ENCODE results near the gene RASSF9.
A peak's percentile ranks its signal among the peaks of the same experiment; 100 is the strongest.

RASSF9 gene

DNA sequence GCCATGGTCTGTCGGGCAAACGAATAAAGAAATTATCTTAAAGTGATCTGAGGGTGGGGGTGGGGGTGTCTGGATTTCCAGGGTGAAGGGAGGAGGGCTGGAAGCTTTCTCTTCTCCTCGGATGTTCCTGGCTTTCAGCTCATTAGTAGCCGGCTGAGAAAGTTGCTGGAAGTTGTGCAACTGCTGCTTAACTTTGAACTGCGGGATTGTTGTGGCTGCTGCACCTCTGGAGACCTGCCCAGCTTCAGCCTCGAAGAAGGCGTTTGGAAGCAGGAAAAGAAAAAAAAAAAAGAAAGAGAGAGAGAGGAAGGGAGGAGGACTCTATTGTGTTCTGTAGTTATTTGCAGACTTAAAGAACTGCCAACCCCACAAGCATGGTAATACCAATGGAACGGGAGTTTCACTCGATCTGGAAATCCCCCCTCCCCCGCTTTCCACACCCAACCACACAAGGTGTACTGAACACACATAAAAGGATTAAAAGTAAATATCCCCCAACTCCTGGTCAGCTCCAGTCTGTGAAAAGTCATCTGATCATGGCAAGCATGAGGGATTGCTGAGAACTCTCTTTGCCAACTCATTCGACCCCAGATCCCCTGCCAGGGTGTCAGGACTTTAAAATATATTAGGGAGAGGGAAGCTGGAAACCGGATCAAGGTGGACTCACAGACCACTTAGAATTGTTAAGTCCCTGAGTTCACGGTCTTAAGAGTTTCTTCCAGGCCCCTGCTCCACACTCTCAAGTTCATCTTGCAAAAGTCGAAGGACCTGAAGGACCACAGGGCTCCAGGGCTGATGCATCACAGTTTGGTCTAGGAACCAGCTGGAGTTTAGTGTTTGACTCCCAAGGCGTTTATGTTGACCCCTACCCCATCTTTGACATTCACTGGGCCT, at the start of gene RASSF9:
Gene RASSF9, minus strand, starts transcription at position 213 of the 894 bp plus-strand sequence. Its CDS starts 208 bp downstream, at position 5.
- no peak for DNase-seq (ENCODE audit: low spot score)

DNA sequence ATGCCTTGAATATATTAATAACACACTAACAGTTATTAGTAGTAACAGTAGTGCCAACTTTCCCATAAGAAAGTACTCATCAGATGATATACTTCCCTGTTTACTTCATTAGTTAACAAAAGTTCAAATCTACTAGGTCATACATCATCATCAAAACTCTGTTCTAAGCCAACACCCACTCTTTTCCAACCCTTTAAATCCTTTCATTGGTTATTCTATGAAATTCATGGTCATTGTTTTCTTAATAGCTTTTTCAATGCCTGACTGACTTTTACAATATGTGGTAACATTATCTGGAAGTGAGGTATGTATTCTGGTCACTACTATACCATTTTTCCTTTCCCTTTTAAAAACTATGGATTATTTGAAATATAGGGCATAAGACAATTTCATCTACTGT, 47.6 kb upstream of the RASSF9 start:
- DNase-seq (ENCODE audit: low spot score): no peak

DNA sequence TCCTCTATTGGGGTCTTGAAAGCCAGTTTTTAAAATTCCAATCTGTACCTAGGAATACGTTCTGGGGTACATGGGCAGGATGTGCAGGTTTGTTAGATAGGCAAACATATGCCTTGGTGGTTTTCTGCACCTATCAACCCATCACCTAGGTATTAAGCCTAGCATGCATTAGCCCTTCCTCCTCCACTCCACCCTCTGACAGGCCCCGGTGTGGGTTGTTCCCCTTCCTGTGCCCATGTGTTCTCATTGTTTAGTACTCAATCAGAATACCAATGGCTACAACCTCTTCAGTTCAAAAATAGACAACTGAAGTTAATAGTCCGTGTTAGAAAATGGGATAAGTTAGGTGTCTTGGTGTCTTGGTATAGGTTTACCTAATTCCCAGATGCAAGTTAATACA, 41.2 kb upstream of the RASSF9 start:
- no peak for DNase-seq (ENCODE audit: low spot score)

DNA sequence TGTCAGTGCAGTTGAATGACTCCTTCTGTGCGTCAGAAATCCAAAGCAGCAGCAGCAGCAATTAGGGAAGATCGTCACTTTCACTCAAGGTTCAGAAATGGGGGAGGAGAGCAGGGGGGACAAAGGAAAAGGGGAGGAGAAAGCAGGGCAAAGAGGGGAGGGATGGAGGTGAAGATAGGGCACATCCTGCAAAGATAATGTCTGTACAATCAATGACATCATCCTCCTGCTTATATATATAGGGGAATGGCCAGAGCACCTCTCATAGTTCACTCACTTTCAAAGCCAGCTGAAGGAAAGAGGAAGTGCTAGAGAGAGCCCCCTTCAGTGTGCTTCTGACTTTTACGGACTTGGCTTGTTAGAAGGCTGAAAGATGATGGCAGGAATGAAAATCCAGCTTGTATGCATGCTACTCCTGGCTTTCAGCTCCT, 37.8 kb upstream of the RASSF9 start, which contains the start of gene NTS:
Gene NTS, plus strand, starts transcription at position 265 of the 431 bp plus-strand sequence. Its CDS starts 109 bp downstream, at position 374.
- DNase-seq (ENCODE audit: low spot score): no peak

DNA sequence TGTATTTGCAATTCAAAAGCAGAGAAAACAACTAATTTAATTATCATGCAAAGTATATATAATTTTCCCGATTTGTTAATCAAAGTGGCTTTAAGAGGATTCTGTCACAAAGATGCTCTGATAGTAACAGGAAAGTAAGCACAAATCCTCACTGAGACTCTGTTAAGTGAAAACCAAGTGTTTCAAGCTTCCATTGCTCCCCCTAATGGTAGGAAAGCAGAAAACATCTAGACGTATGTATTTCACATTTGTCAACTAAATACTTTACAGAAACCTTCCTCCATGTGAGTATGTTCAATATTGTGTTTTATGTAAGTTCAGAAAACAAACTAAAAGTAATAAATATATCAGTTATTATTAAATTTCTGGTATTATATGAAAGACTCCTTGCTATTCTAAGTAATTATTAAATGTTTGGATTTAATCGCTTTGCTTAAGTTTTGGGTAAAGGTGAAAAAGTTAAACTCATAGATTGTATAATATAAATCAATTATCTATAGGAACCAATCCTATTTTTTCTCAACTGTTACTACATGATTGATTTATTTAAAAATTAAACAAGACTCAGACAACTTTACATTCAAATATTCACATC, 36.4 kb upstream of the RASSF9 start:
- DNase-seq (ENCODE audit: low spot score): peak; percentile 31

DNA sequence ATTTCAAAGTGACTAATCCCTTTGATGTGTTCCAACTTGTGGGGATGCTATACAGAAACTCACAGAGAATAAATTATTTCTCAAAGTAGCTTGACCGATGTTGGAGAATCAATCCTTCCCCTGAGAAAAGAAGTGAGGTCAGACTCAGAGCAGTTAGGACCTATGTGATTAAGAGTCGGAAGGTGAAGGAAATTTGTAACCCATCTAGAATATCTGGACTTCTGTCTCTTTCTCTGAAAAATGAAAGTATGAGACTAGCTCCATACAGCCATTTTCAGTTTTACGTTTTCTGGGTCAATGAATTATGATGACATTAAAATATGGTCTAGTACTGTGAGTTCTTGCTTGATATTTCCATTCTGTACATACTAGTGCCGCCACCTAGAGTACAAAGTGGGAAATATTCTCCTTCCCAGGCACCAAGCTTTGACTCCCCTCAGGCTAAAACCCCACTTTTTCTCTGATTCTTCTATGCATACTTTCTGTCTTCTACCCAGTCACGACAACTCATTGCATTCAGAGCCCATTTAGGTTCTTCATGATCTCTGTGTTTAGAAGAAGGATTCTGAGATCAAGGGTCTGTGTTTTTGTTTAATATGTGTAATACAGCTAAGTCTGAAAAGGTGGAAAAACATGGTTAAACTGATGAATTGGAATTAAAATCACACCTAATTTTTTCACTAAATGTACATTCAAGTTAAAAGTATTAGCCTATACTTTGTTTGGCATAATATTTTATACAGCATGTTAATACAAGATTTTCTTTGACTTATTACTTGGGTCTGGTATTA, 31.0 kb upstream of the RASSF9 start:
- no peak for DNase-seq (ENCODE audit: low spot score)

DNA sequence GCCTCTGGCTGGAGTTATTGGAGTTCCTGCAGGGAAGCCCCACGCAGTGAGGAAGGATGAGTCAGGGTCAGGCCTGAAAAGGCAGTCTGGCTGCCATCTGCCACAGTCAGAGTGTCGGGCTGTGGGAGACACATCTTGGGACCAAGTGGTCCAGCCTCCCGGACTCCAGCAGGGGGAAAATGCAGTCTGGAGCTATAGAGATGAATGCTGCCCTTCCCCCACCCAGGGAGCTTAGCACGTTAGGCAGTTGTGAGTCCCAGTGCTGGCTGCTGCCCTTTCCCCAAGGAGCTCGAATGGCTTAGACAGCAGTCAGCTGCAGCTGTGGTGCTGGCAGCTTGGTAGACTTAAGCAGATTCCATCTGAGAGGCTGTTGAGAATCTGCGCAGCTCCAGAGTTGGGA, 29.7 kb upstream of the RASSF9 start:
- no peak for DNase-seq (ENCODE audit: low spot score)

DNA sequence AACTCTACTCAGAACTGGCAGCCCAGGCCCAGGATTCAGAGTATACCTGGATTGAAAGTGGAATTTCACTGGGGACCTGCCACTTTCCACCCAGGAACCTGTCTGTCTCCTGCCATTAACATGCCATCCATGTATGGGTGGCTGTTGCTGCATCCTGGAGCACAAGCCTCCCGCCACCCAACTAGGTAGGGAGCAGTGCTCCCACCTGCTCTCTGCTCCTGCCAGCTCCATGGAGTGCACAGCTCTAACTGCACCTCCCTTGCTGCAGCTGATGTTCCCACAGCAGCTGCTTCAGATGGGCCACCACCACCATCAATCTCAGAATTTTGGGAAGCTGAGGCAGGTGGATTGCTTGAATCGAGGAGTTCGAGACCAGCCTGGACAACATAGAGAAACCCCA, 20.8 kb upstream of the RASSF9 start:
- no peak for DNase-seq (ENCODE audit: low spot score)

DNA sequence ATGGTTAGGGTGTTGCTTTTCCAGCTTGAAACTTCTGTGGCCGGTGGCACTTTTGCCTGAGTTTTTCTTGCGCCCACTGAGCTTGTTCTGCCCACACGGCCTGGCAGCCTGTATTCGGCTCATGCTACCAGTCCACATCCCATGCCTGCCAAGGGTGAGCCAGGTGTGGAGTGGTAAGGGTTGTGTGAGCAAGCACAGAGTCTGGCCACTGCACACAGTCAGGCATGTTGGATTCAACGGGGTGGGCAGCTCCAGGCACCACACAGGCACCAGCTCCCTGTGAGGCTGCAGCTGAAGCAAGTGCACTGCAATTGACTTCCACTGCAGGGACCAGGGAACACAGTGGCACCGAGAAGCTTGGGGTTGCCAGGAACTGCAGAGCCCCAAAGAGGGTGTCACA, 19.1 kb upstream of the RASSF9 start:
- no peak for DNase-seq (ENCODE audit: low spot score)

DNA sequence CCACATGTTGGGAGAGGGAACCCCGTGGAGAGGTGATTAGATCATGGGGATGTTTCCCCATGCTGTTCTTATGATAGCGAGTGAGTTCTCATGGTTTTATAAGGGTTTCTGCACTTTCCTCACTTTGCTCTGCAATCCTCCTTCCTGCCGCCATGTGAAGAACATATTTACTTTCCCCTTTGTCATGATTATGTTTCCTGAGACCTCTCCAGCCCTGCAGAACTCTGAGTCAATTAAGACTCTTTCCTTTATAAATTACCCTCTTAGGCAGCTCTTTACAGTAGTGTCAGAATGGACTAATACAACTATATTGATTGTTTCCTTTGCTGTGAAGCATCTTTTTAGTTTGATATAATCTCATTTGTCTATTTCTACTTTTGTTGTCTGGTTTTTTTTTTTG, 13.1 kb upstream of the RASSF9 start:
- no peak for DNase-seq (ENCODE audit: low spot score)

DNA sequence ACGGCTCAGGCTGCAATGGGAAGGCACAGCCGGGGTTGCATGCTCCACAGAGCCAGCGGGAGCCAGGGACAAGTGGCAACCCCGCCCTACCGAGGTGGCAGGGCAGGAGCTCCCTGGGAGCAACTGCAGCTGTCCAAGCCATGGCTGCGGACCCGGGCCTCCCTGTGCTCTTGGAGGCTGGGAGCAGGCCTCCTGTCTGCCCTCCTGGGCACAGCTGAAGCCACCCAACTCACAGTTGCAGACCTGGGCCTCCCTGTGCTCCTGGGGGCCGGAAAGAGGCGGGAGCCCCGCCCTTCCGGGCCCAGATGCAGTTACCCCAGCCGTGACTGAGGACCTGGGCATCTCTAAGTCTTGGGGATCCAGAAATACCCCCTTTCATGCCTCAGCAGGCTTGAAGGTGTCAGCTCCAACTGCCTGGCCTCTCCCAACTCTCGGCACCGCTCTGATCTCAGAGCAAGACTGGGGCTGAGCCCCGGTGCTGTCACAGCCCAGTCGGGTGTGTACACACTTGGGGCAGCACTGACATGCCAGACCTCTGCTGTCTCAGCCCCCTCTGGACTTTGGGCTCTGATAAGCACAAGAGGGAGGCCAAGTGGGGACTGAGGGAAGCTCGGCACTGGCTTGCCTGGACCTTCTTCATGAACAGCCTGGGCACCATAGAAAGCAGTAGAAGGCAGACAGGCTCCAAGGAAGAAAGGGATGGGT, 7.5 kb upstream of the RASSF9 start:
- no peak for DNase-seq (ENCODE audit: low spot score)

DNA sequence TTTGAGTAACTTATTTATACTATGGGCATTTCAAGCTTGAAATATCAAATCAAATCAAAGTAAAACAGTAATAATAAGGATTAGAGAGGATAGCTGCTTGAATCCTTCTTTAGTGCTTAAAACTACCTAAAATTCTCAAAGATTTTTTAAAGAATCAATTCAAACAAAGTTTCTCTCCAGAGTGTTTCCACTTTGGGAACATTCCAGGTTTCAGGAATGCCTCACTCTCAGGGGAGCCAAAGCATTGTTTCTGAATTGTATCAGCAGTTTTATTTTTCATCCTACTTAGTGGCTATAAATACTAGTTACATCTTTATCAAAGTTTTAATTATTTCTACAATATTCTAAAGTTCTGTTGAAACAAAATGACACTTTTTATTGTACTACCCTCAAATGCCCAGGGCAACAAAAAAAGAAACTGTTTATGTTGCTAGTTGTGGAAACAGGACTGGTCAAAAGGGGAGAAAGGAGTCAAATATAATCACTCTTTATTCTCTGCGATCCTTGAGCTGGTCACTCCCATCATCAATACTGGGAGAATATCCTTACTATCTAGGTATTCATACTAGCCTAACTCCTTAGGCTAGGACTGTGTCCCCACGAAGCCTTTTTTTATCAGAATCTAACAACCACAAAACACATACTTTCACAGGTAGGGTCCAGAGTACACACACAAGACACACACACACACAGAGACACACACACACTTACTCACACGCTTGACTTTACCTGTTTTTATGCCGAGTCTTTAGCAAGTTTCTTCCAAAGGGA, 598 bp downstream of the RASSF9 start:
- no peak for DNase-seq (ENCODE audit: low spot score)

DNA sequence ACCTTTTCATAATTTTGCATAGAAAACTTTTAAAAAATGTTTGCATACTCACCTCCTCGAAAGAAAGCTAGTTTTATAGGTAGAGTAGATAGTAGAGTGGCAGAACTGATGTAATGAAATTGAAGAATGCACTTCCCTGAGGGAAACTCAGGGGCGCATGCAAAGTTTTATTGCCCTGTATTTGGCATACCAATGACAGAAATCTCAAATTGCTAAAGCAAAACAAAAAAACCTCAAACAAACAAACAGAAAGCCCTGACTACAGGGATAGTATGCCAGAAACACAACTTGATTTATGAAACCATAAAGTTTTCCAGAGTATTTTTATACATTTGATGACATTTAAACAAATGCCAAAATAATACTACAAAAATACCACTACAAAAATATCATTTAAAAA, 1.8 kb downstream of the RASSF9 start:
- no peak for DNase-seq (ENCODE audit: low spot score)

DNA sequence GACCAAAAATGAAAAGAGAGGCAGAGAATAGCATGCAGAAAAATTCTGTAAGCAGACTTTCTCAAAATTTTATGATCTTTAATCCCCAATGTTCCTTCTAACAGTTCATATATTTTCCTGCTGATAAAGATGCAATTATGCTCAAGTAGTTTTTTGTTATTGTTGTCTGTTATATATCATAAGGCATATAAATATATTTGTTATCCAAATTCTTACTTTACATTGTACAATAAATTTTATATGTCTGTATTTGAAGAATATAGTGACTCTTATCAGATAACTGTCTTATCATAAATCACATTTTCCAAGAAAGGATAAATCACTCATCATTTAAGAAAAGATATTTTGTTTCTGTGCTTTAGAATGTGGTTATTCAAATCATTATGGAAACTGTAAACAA, 2.6 kb downstream of the RASSF9 start:
- no peak for DNase-seq (ENCODE audit: low spot score)

DNA sequence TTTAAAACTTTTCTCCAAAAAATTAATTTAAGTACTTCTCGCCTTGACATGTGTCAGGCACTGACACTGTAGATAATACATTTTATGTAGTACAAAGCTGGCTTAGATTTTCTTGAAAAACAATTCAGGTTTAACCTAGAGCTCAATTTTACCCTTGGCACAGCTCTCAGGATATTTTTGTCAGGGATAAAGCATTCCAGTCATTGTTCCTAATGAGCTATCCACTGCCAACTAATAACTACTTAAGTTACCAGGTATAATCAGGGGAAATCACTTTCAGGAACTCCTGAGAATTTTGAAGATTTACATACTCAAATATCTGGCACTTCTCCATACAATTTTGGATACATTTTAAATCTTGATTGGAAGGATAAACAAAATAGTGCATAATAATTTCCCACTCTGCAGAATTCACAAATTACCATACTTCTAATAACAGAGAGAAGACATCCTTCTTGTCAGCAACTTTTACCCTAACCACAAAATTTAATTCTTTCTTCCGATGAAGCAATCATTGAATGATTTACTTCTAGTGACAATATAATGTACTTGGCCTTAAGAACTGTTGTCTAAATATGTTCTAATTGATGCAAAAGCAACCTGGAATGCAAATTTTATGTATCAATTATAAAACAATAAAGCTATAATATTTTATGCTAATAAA, 4.8 kb downstream of the RASSF9 start:
- DNase-seq (ENCODE audit: low spot score): no peak

DNA sequence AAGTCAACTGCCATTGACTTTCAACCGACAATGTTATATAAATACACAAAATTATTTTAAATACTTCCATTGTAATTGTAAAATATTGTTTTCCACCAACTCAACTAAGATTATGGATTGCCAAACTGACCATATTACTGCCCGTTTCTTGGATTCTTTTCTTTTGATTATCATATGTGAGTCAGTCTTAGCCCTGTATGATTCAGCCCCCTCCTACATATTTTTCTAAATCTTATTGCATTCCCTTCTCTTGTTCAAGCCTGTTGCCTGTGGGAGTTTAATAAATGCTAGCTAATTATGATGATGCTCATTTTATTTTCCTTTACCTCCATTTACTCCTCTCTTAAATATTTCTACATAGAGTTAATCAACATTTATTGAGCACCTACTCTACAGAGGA, 6.8 kb downstream of the RASSF9 start:
- DNase-seq (ENCODE audit: low spot score): no peak

DNA sequence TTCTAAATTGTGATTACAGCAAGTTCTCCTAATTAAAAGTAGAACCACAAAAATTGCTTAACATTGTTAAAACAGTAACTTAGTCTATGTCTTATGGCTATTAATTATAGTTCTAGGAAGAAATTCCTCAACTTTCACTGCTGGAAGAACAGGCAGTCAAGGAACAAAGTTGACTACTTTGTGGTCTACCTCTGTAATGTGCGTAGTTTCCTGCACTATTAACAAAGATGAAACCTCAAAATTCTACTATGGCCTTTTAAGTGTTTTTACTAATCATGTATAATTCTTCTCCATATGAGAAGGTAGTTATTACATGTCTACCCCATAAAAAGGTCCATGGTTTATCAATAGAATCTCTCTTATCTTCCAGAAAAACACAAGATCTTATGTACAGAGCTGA, 7.6 kb downstream of the RASSF9 start:
- DNase-seq (ENCODE audit: low spot score): no peak

DNA sequence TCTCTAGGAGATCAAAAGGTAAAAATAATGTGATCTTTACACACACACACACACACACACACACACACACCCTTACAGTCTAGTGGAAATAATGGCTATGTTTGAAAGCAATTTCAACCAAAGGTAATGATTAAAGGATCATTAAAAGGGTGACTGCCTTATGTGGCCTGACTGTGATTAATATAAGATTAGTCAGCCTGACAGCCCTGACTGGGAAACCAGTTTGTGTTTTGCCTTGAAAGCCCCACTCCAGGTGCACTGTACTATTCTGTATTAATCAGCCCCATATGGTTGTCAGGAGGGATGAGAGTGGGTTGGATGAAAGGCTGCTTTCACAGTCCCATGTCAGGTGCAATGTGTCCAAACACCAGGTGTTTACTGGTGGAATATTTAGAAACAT, 10.5 kb downstream of the RASSF9 start:
- no peak for DNase-seq (ENCODE audit: low spot score)

DNA sequence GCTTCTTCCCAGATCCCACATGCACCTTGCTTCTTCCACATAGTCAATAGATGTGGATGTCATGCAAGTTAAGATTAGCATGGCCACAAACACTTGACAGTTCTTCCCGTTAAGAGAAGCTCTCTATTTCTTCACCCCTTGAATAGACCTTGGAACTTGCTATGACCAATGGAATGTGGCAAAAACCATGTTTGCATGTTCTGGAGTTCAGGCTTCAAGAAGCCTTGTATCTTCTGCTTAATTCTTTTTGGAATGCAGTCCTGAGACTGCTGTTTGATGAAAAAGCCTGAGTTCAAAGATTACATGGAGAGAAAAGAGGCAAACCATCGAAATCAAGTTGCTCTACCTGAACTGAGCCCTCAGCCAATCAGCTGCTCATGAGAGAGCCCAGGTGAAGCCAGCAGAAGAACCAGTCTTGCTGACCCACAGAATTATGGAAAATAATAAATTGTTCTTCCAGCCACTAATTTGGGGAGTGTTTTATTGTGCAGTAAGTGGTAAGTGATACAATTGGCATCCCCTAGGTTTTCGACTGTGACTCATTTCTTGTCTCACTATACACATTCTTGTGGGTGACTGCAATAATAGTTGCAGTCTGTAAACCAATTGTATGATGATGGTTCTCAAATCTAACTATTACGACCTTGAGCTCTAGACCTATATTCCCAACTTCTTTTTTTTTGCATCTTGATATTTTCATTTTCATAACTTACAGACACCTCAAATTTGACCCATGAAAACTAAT, 12.6 kb downstream of the RASSF9 start:
- no peak for DNase-seq (ENCODE audit: low spot score)

DNA sequence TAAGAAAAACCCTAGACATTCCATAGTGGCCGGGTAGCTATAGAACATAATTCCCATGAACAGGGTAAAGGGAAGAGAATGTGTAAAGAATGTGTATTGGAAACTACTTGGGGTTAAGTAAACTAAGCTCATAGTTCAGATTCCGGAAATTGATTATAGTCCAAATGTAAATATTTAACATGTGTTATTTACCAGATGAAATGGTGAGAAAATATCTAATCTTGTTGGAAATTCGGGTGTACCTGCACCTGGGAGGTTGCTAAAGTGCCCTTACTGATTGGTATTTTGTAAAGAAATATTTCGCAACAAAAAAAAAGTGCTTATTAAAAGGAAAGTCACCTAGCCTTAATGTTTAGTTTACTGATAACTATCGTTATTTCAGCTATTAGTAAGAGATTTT, 14.4 kb downstream of the RASSF9 start:
- DNase-seq (ENCODE audit: low spot score): no peak
